Ammon's horn (tissue), 1 donor: ENCODE data around the gene SART3.
"Not testable (repeated sequence)": the region's sequence is repeated elsewhere in the genome, so short reads cannot be mapped to it uniquely, and the experiment has no call there.

Source experiments
- DNase-seq: peaks from one replicate; pipeline ENCODE4 v3.0.0-alpha.2; 2016; ENCODE audit warnings: low spot score

The SART3 gene

DNA sequence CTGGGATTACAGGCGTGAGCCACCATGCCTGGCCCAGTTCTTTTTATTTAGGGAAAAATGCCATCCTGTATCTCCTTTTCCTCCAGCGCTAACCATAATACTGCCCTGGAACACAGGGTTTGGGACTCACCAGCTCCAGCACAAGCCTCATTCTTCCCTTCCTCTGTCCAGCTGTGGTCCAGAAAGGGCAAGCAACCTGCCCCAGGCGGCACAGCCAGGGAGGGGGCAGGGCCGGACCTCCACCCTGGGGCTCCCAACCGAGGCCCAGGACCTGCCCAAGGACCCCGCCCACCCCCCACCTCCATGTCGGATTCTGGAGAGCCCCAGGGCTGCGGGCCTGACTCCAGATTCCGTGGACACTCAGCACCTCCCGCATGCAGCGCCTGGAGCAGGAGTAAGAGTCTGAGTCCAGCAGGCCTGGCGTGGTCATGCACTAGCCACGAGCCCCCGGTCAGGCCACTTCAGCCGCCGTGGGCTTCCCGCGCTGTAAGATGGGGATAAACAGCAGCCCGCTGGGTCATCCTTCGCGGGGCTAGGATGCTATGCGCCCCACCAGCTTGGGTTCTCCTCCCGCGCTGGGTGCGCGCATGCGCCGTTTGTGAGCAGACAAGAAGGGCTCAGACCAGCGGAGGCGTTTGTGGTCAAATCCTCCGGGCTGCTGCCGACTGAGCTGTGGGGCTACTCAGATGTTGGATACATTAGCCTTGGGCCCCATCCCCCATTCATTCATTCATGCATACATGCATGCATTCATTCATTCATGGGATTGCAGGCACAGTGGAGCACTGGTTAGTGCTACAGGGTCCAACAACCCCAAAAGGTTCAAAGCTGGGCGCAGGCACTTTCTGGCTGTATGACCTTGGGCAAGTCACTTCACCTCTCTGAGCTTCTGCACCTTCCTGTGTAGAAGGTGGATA, 20.6 kb upstream of the SART3 start:
- DNase-seq = no peak

DNA sequence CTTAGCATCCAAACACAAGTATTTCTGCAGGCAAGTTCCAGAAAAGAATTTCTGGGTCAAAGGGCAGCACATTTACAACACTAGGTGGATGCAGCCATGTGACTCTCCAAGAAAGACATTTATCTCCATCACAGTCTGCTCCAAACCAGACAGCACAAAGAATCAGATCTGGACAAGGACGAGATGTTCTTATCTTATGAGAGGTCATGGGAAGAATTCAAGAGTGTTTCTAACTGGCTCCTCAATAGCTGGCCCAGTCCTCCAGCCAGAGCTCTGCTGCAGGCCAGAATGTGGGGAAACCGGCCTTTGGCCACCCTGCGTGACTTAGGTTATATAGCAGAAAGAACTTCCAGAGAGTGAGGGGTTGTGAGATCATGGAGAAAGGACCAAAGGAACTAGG, 19.6 kb upstream of the SART3 start:
- no peak for DNase-seq

DNA sequence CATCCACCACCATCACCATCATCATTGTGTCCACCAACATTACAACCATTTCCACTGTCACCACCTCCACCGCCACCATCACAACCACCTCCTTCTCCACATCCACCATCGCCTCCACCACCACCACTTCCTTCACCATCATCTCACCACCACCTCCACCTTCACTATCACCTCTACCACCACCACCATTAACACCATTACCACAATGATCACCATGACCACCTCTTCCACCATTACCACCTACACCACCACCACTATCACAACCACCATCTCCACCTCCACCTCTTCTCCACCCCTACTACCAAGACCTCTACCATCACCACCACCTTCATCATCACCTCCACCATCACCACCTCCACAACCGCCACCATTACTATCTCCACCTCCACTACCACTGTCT, 17.8 kb upstream of the SART3 start:
- DNase-seq = no peak

DNA sequence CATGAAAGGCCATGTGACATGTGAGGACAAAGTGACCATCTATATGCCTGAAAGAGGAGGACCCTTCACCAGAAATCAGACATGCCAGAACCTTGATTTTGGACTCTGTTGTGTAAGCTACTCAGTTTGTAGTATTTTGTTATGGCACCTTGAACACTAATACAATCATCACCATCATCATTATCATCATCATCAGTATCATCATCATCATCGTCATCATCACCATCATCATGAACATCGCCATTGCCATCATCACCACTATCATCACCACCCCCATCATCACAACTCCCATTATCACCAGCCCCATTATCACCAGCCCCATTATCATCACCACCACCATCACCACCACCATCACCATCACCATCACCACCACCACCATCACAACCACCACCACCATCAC, 17.3 kb upstream of the SART3 start:
- DNase-seq = no peak

DNA sequence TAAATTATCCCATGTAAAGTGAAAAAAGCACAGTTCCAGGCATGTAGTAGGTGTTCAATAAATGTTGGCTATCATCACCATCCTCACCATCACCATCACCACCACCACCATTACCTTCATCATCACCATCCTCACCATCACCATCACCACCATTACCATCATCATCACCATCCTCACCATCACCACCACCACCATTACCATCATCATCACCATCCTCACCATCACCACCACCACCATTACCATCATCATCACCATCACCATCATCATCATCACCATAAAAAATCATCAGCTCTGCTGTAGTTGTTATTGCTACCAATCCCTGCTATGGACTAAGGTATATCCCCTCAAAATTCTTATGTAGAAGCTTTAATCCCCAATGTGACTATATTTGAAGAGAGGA, 16.5 kb upstream of the SART3 start:
- no peak for DNase-seq

DNA sequence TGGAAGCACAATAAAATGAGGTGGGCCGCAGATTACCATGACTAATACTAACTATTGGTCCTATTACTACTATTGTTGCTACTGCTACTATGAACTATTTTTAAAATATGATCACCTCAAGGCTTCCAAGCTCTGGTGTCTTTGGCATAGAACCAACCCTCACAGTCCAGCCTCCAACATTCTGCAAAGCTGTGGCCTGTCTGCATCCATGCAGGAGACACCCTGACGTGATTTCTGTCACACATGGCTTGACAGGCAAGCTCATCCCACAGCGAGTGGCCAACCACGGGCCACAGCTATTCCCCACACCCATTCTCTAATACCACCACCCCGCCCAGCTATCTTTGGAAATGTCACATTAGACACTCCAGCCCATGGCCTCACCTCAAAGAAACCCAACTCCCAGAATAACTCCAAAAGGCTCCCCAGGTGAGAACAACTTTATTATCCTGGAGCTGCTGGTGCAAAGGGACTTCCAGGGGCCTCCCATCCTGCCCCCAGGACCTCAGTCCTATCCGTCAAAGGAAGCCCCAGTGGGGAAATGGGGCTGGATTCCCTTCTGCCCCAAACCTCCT, 15.8 kb upstream of the SART3 start:
- DNase-seq = no peak

DNA sequence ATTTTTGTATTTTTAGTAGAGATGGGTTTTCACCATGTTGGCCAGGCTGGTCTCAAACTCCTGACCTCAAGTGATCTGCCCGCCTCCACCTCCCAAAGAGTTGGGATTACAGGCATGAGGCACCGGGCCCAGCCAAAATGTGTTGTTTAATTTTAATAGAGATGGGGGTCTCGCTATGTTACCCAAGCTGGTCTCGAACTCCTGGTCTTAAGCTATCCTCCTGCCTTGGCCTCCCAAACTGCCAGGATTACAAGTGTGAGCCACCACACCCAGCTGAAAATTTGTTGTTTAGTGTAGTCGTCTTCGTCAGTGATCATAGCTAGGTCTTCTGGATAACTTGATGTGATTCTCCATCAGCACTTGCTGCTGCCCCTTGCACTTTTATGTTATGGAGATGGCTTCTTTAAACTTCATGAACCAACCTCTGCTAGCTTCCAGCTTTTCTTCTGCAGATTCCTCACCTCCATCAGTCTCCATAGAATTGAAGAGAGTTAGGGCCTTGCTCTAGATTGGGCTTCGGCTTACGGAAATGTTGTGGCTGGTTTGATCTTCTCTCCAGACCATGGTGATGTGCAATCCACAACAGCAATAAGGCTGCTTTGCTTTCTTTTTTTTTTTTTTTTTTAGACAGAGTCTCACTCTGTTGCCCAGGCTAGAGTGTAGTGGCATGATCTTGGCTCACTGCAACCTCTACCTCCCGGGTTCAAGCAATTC, 14.4 kb upstream of the SART3 start:
- DNase-seq = no peak

DNA sequence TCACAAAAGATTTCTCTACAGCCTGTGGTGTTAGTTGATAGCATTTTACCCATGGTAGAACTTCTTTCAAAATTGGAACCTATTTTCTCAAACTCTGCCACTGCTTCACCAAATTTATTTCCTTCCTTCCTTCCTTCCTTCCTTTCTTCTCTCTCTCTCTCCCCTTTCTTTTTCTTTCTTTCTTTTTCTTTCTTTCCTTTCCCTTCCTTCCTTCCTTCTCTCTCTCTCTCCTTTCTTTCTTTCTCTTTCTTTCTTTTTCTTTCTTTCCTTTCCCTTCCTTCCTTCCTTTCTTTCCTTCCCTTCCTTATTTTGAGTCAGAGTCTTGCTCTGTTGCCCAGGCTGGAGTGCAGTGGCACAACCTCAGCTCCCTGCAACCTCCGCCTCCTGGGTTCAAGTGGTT, 13.3 kb upstream of the SART3 start:
- not testable (repeated sequence) for DNase-seq

DNA sequence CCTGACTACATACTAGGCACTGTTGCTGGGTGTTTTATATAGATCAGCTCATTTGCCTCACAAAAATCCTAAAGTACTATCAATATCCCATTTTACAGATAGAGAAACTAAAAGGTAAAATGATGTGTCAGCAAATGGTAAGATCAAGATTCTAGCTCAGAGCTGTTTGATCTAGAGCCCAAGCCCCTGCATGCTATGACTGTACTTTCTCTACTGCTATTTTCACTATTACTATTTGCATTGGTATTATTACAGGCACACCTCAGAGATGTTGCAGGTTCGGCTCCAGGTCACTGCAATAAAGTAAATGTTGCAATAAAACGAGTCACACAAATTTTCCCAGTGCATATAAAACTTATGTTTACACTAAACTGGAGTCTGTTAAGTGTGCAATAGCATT, 12.3 kb upstream of the SART3 start:
- no peak for DNase-seq

DNA sequence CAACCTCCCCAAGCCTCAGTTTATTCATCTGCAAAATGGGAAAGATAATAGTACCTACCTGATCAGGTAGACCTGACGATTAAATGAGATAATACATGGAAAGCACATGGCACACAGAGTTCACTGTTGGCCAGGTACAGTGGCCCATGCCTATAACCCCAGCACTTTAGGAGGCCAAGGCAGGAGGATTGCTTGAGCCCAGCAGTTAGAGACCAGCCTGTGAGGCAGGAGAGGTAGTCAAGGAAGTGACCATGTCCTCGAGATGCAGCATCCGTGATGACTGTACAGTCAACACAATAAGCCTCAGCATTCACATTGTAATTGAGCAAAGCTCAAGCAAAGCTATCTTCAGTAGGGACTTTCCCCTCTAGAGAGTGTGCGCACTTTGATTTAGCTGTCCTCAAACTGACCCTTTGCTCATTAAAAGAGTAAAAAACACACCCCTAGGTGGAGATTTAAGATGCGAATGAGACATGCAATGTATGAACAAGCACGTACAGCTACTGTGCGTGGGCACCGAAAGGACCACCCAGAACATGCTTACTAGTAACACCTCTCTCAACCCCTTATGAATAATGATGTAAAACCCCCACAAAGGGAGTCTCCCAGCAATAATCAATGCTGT, 11.3 kb upstream of the SART3 start:
- no peak for DNase-seq

DNA sequence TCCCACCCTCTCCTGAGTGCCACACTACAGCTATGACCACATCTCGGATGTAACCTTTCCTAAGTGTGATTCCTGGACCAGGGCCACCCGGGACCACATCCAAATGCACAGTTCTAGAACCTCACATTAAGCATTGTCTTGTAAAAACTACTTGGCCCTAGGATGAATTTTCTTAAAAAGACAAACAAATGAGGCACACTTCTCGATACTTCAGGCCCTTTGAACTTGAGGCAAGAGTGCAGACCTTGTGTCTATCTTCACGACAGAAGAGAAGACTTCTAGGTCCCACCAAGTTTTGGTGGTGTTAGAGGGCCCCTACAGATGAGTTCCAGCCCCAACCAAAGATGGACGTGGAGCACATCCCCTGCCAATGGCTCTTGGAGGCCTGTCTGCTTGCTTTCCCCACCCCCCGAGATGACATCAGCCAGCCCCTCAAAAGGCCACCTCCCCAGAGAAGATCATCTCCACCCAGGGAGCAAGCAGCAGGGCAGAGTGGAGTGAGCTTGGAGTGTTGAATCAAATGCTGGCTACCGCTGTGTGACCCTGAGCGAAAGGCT, 10.7 kb upstream of the SART3 start:
- no peak for DNase-seq

DNA sequence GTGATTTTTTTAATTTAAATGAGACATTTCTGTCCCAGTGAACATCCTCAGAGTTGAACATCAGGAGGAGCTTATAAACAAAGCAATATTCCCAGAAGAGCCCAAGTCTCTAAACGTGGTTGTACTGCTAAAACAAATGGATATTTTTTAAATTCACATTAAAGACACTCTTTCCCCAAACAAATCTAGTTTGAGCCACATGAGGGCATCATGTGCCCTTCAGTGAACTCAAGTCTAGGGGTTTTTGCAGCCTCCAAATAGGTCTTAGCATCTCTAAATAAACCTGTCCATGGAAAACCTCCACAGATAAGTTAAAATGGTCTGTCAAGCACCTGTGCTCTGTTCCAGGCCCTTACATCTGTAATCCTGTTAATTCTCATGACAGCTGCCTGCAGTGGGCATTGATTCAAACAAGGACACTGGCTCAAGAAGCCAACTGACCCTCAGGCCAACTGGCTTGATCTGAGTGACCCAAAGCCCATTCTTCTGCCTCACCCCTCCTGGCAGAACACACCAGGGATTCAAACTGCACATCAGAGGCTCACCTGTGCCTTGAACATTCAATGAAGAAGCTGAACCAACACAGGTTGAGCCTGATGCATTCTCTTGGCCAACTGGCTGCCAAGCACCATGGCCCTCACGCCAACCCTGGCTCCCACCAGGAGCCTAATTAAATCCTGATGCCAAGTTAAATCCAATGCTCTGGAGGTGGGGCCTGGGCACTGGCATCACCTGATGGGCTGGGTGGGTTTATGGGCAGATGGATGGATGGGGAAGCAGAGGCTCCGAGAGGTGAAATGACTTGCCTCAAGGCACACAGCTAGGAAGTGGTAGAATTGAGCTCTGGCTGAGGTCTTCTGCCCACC, 10.0 kb upstream of the SART3 start:
- DNase-seq = peak; percentile 44

DNA sequence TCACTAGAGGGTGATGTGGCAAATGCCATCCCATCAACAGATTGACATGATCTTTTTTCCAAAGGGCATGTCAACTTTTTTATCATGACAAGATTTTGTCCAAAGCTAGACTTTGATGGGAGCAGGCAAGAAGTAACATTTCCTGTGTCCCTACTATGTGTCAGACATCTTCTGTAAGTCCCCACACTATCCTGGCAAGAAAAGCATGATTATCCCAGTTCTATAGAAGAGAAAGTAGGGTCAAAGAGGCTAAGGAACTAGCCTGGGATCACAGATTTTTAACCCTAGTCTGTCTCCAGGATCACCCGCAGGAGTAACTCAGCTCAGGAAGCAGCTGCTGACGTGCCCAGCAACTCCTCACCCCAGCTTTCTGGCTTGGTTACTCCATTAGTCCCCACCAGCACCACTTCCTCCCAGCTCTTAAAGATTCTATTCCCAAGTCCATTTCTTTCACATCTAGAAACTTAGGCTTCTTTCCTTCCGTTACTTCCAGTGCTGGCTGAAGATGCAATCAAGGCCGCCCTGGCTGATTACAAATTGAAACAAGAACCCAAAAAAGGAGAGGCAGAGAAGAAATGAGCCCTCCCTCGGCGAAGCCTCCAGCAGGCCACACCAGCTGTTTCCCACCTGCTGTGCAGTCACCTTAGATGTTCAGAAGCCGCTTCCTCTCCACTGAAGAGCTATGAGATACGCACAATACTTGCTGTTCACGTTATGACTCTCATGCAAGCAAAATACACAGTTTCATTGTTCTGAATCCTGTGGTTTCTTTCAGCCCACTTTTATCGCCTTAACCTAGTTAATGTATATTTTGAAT, 7.6 kb upstream of the SART3 start:
- DNase-seq = no peak

DNA sequence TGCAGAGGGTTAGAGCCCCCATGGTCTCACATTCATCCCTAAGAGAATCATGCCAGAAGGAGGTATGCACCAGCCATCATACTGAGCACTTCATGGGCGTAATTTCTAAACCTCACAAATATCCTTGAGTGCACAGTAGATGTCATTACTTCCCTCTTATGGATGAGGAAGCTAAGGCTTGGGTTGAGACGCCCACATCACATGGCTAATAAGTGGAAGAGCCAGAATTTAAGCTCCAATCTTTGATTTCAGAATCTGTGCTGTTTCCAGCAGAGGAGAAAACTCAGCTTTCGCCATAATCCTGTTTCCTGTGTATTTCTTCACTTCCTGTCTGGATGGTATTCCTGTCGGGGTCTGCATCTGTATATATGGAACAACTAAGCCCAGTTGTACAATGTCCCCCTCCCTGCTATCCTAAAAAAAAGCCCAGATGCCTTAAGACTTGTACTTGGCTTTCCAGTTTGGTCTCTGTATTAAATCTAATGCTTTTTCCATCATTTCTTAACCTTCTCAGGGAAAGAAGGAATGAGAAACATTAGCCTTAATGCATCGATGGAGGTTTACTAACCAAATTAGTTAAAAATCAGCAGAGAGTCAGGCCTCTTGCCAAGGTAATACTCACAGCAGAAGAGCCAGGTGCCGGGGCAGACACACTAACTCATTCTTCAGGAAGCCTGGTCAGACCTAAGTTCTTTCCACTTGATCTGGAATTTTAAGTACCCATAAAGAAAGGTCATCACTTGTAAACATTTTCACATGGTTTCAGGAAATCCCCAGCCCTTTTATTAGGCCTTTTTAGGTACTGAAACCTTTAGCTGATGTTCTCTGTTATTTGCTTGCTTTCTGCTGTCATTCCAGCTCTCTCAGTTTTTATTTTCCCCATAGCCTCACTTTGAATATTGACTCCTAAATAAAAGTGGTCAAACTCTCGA, 6.7 kb upstream of the SART3 start:
- DNase-seq = peak; percentile 57

DNA sequence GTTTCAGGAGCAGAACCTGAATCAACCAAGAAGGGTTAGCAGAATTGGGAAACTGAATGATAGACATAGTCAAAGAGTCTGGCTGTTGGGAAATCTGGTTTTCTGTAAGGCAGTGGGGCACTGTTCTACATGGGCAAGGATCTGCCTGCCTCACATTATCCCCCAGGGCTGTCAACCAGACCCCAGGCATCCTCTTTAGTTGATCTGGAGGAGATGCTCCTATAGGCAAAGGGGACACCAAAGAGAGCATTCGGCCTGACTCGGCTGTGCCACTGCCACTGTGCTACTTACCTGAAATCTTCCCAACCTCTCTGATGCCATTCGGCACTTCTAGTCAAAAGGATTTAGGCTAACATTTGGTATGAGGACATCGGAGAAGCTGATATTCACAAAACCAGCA, 5.5 kb upstream of the SART3 start:
- DNase-seq = no peak

DNA sequence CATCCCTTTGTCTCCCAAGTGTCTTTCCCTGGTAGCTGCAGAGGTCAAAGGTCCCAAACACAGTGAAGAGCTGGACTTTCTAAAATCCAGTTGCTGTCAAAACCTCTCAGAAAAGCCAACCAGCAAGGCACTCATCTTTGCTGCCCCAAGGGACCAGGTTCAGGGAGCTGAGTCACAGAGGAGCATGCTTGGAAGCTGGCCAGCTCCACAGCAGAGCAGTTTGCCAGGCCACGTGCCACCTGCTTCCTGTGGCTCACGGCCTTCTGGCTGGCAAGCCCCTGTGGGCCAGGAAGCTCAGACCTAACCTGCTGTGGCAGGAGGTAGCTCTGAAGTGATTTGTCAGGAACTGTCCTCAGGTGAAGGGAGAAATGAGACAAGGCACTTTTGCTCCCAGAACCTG, 5.0 kb upstream of the SART3 start:
- no peak for DNase-seq

DNA sequence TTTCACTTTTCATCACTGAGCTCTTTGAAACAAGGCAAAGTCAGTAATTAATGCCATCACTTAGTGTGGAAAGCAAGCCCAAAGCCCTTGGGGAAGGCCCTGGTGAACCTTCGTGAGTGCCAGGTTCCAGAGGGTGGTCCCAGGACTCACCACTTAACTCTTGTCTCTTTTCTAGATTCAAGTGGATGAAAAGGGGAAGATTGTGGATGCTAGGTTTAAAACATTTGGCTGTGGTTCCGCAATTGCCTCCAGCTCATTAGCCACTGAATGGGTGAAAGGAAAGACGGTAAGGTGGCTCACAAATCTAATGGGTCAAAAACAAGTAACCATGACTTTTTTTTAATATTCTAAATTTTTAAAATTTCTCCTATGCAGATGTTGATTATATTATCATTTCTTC, 4.2 kb upstream of the SART3 start:
- no peak for DNase-seq

DNA sequence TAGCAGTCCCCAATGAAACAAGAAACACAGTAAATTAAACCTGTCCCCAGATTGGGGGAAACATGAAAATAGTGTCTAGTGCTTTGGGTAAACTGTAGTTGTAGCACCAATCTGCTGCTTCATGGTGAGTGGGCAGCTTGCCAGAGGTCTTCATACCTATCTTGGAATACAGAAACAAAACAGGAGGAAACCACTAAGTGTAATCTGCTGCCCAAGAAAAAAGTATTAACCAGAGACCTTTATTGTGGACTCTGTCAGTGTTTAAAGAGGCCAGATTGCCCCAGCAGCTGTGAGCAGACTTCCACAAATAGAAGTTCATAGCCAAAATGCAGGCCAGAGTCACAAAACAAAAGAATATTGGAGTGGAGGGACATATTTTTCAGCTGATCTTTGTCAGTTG, 3.8 kb upstream of the SART3 start:
- DNase-seq = no peak

DNA sequence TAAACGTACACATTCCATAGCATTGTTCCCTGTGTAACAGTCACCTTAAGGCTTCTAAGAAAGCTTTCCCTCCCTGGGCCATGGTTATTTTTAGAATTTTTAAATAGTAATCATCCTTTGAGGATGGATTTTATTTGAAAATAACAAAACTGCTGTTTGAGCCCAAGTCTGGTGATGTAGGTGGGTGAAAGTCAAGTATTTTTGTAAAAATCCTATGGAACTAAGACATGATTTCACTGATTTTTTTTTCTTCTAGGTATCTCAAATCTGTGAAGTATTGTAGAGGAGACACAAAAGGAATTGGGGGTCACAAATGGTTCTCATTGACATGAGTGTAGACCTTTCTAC, 2.8 kb upstream of the SART3 start:
- DNase-seq = no peak
